ENCODE measurements around the gene DUSP5.

The DUSP5 gene

DNA sequence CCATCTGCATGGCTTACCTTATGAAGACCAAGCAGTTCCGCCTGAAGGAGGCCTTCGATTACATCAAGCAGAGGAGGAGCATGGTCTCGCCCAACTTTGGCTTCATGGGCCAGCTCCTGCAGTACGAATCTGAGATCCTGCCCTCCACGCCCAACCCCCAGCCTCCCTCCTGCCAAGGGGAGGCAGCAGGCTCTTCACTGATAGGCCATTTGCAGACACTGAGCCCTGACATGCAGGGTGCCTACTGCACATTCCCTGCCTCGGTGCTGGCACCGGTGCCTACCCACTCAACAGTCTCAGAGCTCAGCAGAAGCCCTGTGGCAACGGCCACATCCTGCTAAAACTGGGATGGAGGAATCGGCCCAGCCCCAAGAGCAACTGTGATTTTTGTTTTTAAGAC, 12.4 kb downstream of the DUSP5 start:
- TF ChIP-seq, protein P1, sequence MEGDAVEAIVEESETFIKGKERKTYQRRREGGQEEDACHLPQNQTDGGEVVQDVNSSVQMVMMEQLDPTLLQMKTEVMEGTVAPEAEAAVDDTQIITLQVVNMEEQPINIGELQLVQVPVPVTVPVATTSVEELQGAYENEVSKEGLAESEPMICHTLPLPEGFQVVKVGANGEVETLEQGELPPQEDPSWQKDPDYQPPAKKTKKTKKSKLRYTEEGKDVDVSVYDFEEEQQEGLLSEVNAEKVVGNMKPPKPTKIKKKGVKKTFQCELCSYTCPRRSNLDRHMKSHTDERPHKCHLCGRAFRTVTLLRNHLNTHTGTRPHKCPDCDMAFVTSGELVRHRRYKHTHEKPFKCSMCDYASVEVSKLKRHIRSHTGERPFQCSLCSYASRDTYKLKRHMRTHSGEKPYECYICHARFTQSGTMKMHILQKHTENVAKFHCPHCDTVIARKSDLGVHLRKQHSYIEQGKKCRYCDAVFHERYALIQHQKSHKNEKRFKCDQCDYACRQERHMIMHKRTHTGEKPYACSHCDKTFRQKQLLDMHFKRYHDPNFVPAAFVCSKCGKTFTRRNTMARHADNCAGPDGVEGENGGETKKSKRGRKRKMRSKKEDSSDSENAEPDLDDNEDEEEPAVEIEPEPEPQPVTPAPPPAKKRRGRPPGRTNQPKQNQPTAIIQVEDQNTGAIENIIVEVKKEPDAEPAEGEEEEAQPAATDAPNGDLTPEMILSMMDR (IDR thresholded peaks at IDR 0.05; ENCODE audit: borderline replicate concordance, control extremely low read depth, extremely low read depth, insufficient read depth, missing control alignments) = no peak
- in situ Hi-C loops (cut with MboI; ENCODE audit: low sequenced_read_pairs, unreplicated experiment) = no loop called here
- DNase-seq (ENCODE audit: low spot score) = no peak

DNA sequence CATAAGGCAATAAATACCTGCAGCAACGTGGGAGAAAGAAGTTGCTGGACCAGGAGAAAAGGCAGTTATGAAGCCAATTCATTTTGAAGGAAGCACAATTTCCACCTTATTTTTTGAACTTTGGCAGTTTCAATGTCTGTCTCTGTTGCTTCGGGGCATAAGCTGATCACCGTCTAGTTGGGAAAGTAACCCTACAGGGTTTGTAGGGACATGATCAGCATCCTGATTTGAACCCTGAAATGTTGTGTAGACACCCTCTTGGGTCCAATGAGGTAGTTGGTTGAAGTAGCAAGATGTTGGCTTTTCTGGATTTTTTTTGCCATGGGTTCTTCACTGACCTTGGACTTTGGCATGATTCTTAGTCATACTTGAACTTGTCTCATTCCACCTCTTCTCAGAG, 13.0 kb downstream of the DUSP5 start:
- in situ Hi-C loops (cut with MboI; ENCODE audit: low sequenced_read_pairs, unreplicated experiment) = no loop called here
- DNase-seq (ENCODE audit: low spot score) = no peak
- TF ChIP-seq, protein P1 (IDR thresholded peaks at IDR 0.05; ENCODE audit: borderline replicate concordance, control extremely low read depth, extremely low read depth, insufficient read depth, missing control alignments) = no peak

DNA sequence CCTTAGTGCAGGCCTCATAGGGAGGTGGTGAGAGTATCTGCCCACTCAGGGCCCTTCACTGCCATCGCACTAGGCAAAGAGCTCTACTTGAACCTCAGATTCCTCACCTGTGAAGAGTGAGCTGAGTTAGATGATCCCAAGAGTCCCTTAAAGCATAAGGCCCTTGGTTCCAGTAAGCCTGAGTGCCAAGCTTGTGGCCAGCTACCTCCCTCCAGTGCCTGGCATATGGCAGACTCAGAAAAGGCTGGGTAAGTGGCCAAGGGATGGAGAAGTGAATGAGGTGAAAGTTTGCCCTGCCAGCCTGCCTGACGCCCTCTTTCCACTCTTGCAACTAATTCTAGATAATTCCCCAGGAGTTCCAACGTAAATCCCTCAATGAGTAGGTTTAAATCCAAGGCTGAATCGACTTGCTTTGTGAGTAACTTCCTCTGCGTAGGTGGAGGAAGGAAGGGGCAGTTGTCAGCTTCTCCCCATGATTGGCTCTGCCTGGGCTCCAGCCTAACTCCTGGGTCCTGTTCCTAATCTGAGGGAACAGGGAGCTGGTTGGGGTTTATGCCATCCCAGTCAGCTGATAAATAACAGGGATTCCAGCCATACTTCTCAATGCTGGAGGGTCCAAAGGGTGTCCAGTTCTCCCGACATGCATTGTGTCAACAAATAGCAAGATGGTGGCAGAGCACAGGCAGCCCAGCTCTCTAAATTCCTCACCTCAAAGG, 14.2 kb downstream of the DUSP5 start:
- in situ Hi-C loops (cut with MboI; ENCODE audit: low sequenced_read_pairs, unreplicated experiment) = no loop called here

DNA sequence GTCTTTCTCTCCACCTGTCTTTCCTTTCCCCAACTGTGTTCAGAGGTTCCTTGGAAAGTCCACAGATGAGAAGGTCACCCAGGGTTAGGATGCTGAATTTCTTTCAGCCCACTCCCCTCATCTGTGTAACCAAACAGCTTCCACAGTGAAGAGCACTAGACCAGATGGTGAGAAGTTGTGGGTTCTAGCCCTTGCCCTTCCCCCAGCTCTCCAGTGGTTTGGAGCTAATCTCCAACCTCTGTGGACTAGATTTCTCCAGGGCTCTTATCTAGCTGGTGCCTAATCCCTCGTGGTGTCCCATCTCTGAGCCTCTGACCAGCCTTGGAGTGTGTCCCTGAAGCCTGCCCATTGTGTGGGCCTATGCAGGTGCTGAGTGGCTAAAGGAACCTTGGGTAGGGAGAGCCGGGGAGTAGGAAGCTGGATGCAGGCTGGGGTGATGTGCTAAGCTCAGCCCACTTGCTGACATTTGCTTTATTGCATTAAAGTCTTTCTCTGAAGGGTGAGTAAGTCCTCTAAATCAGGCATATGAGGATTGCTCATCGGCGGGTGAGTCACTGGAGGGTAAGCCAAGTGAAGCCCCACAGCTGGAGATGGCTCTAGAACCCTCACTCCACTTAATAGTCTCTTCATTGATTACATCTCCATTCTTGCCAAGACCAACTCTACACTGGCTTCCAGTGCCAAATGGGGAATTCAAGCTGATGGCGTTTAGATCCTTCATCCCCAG, 14.9 kb downstream of the DUSP5 start:
- in situ Hi-C loops (cut with MboI; ENCODE audit: low sequenced_read_pairs, unreplicated experiment) = no loop called here
- no peak for DNase-seq (ENCODE audit: low spot score)
- TF ChIP-seq, protein P1 (IDR thresholded peaks at IDR 0.05; ENCODE audit: borderline replicate concordance, control extremely low read depth, extremely low read depth, insufficient read depth, missing control alignments) = no peak

More for the DNA sequence above, 14.2 kb downstream of the DUSP5 start:
- TF ChIP-seq, protein P1 (IDR thresholded peaks at IDR 0.05; ENCODE audit: borderline replicate concordance, control extremely low read depth, extremely low read depth, insufficient read depth, missing control alignments) = no peak
- DNase-seq (ENCODE audit: low spot score) = no peak

DNA sequence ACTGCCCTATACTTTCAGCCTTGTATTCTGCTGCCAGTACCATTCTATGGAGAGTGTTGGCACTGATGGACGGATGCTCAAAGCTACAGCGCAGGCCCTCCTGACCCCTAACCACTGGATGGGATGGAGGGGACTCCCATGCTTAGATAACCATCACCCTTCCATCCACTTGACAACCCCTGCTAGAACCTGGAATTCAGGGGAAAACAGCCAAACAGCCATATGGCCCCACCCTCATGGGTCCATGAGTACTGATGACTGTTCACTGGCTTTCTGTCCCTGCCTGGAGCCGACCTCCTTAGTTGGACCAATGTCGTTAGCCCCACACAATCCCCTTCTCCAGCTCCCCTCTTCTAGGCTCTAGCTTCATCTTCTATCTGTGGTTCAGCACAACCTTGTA, 16.2 kb downstream of the DUSP5 start:
- no peak for DNase-seq (ENCODE audit: low spot score)
- TF ChIP-seq, protein P1 (IDR thresholded peaks at IDR 0.05; ENCODE audit: borderline replicate concordance, control extremely low read depth, extremely low read depth, insufficient read depth, missing control alignments) = no peak
- in situ Hi-C loops (cut with MboI; ENCODE audit: low sequenced_read_pairs, unreplicated experiment) = no loop called here

DNA sequence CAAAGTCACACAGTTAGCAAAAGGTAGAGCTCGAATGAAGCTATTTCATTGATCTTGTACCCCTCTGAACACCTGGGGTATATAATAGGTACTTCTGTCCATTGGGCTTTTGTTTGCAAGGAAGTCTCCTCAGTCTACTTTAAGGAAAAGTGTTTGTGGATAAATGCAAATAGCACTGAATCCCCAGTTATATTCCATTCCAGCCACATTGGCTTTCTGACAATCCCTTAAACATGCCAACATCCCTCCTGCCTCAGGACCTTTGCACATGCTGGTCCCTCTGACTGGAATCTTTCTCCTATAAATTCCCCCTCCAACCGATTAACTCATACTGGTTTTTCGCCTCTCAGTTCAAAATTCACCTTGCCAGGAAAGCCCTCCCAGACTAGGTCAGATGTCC, 17.1 kb downstream of the DUSP5 start:
- TF ChIP-seq, protein P1 (IDR thresholded peaks at IDR 0.05; ENCODE audit: borderline replicate concordance, control extremely low read depth, extremely low read depth, insufficient read depth, missing control alignments) = no peak
- in situ Hi-C loops (cut with MboI; ENCODE audit: low sequenced_read_pairs, unreplicated experiment) = no loop called here
- no peak for DNase-seq (ENCODE audit: low spot score)

Data from GM13976 (cell line).